H1 (cell line): ENCODE results near the gene MYBPC2.

Experiments
- EZH2 ChIP-seq: fragments of 200-600 bp; sonication (generic); IDR thresholded peaks from 2 replicates; pipeline ENCODE4 v1.7.1; 2012; ENCODE audit warnings: low read depth, mild to moderate bottlenecking, moderate library complexity, low read length, inconsistent platforms; ENCODE audit not compliant: severe bottlenecking
- HDAC6 ChIP-seq: IDR thresholded peaks from one replicate; pipeline ENCODE4 v1.7.1; 2012; ENCODE audit warnings: low read depth, mild to moderate bottlenecking, inconsistent platforms, low read length, moderate library complexity
- POLR2A ChIP-seq, 2 experiments: IDR thresholded peaks; 1 replicate in 1 of 2; 2 replicates in 1 of 2; pipeline ENCODE4 v1.6.1; 2011; ENCODE audit warnings: low read depth in 2 of 2, low read length in 2 of 2, mild to moderate bottlenecking in 2 of 2; ENCODE audit errors: control extremely low read depth in 1 of 2
- POLR2AphosphoS5 ChIP-seq: IDR thresholded peaks from 2 replicates; pipeline ENCODE4 v1.6.1; 2011; ENCODE audit warnings: low read depth, low read length
- RFX5 ChIP-seq: IDR thresholded peaks from 2 replicates; pipeline ENCODE4 v1.6.1; 2011; ENCODE audit warnings: low read depth, low read length, improper control_type of control experiment, borderline replicate concordance
- RNF2 ChIP-seq: fragments of 200-900, 300-1000 bp; sonication (generic); IDR thresholded peaks from 2 replicates; pipeline ENCODE4 v1.7.1; 2016; ENCODE audit warnings: borderline replicate concordance, low read depth, mild to moderate bottlenecking, antibody characterized with exemption, low read length; ENCODE audit not compliant: poor library complexity, severe bottlenecking; ENCODE audit errors: missing control alignments
- SIN3A ChIP-seq, 2 experiments: IDR thresholded peaks in 1 of 2; conservative IDR thresholded peaks in 1 of 2; 2 replicates each; pipeline ENCODE4 v1.6.1; 2011 to 2012; ENCODE audit warnings: low read length in 2 of 2, improper control_type of control experiment in 1 of 2, low read depth in 1 of 2, mild to moderate bottlenecking in 1 of 2
- SP1 ChIP-seq: IDR thresholded peaks from 2 replicates; pipeline ENCODE4 v1.6.1; 2011; ENCODE audit warnings: low read depth, low read length
- SUZ12 ChIP-seq: fragments of 200-600 bp; sonication (generic); IDR thresholded peaks from 2 replicates; pipeline ENCODE4 v1.6.1; 2012; ENCODE audit warnings: mild to moderate bottlenecking, inconsistent platforms, low read length, moderate library complexity, mixed read lengths
- YY1 ChIP-seq: IDR thresholded peaks from 2 replicates; pipeline ENCODE4 v1.6.1; 2011; ENCODE audit warnings: low read depth, mild to moderate bottlenecking, low read length
- TF ChIP-seq, protein P1 (sequence below), 3 experiments: IDR thresholded peaks; 1 replicate in 2 of 3; 2 replicates in 1 of 3; pipeline versions ENCODE4 v1.5.1 to v1.6.1; 2011; ENCODE audit warnings: low read length in 3 of 3, mild to moderate bottlenecking in 3 of 3, inconsistent platforms in 2 of 3, low read depth in 1 of 3, moderate library complexity in 1 of 3; ENCODE audit not compliant: insufficient read depth in 1 of 3; ENCODE audit errors: control extremely low read depth in 1 of 3

DNA sequence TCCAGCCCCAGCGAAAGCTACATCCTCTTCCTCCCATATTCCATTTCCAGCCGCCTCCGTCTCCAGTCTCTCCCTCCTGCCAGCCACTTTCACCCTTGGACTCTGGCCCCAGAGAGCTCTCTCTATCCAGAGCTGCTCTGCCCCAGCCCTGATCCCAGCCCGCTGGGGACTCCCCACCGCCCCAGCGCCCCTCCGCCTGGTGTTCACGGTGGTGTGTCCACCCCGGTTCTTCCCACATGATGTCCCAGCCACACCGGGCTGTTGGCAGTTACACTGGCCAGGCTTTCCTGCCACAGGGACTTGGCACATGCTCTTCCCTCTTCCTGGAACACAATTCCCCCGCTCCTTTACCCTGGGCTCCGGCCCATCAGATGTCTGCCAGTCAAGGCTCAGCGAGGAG is 32.3 kb downstream of the MYBPC2 start:
- TF ChIP-seq HDAC6 (no peak), YY1 (no peak), SUZ12 (no peak), POLR2AphosphoS5 (no peak), POLR2A (IDR thresholded peaks at IDR 0.05; ENCODE audit: control extremely low read depth in 1 of 2, low read depth in 2 of 2, low read length in 2 of 2) (no peak), RFX5 (no peak), SP1 (no peak), SIN3A (conservative IDR thresholded peaks at IDR 0.05 in 1 of 2, IDR thresholded peaks at IDR 0.05 in 1 of 2; ENCODE audit: low read depth in 1 of 2, low read length in 2 of 2) (no peak), RNF2 (no peak), EZH2 (no peak)
- TF ChIP-seq, protein P1, sequence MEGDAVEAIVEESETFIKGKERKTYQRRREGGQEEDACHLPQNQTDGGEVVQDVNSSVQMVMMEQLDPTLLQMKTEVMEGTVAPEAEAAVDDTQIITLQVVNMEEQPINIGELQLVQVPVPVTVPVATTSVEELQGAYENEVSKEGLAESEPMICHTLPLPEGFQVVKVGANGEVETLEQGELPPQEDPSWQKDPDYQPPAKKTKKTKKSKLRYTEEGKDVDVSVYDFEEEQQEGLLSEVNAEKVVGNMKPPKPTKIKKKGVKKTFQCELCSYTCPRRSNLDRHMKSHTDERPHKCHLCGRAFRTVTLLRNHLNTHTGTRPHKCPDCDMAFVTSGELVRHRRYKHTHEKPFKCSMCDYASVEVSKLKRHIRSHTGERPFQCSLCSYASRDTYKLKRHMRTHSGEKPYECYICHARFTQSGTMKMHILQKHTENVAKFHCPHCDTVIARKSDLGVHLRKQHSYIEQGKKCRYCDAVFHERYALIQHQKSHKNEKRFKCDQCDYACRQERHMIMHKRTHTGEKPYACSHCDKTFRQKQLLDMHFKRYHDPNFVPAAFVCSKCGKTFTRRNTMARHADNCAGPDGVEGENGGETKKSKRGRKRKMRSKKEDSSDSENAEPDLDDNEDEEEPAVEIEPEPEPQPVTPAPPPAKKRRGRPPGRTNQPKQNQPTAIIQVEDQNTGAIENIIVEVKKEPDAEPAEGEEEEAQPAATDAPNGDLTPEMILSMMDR (IDR thresholded peaks at IDR 0.05; ENCODE audit: control extremely low read depth in 1 of 3, insufficient read depth in 1 of 3, low read depth in 1 of 3, low read length in 3 of 3): no peak
